Measurements from ENCODE around the gene TMEM81.

The TMEM81 gene

GRCh38 chr1:205071801-205072200 lies 12.5 kb downstream of the TMEM81 start:
- H2AK5ac ChIP-seq (ENCODE audit: low read length), result no peak overlapping the region
- H3K27me3 ChIP-seq (ENCODE audit: insufficient read depth, low read length), result no peaks in the 10 kb centered on the region
- H3K4me3 ChIP-seq (ENCODE audit: low read depth, low read length), result no peak overlapping the region
- no peak overlapping the region for H4K91ac ChIP-seq (ENCODE audit: low read depth, low read length)
- no peak overlapping the region for H4K8ac ChIP-seq (ENCODE audit: low read depth, low read length)
- no peak overlapping the region for H2AFZ ChIP-seq (ENCODE audit: insufficient read depth, low read length, poor library complexity)
- no peak overlapping the region for H2BK5ac ChIP-seq (ENCODE audit: low read depth, low read length, poor library complexity)
- H3K27ac ChIP-seq (ENCODE audit: low read depth, low read length), result no peak overlapping the region
- DNase-seq, result no peak
- no peaks in the 10 kb centered on the region for H3K36me3 ChIP-seq (ENCODE audit: control insufficient read depth in 1 of 2, insufficient read depth in 2 of 2, low read length in 2 of 2)
- no peak overlapping the region for H3K14ac ChIP-seq (ENCODE audit: low read length)
- H3K9ac ChIP-seq (ENCODE audit: low read length), result no peak overlapping the region
- no peak overlapping the region for H3K23ac ChIP-seq (ENCODE audit: low read length)
- no peak overlapping the region for H3K4me2 ChIP-seq (ENCODE audit: low read length)
- no CpG with 5 or more reads among the region's 12 CpGs for WGBS (ENCODE audit: extremely low coverage, insufficient coverage, insufficient read length)
- no peaks in the 10 kb centered on the region for H3K79me1 ChIP-seq (ENCODE audit: low read length)
- no peak overlapping the region for H3K18ac ChIP-seq (ENCODE audit: low read length)
- no peaks in the 10 kb centered on the region for H3K4me1 ChIP-seq (ENCODE audit: control insufficient read depth in 1 of 2, insufficient read depth in 2 of 2, low read length in 2 of 2)
- no peak overlapping the region for H3K4ac ChIP-seq (ENCODE audit: low read depth, low read length)
- H4K12ac ChIP-seq (ENCODE audit: low read depth, low read length), result no peak overlapping the region
- H2BK120ac ChIP-seq (ENCODE audit: insufficient read depth, low read length, poor library complexity), result no peak overlapping the region
- no peaks in the 10 kb centered on the region for H3K79me2 ChIP-seq (ENCODE audit: control insufficient read depth, insufficient read depth, low read length, poor library complexity)
- peaks cover 3% of the 10 kb centered on the region for H3K9me3 ChIP-seq (ENCODE audit: insufficient read depth, low read depth, low read length)
- H2BK12ac ChIP-seq (ENCODE audit: low read length), result no peak overlapping the region

- H2BK120ac ChIP-seq (ENCODE audit: insufficient read depth, low read length, poor library complexity), result no peak overlapping the region
- no peak overlapping the region for H3K27ac ChIP-seq (ENCODE audit: low read depth, low read length)
- no peak overlapping the region for H4K12ac ChIP-seq (ENCODE audit: low read depth, low read length)
- no peak overlapping the region for H2AK5ac ChIP-seq (ENCODE audit: low read length)
- no peak overlapping the region for H3K18ac ChIP-seq (ENCODE audit: low read length)
- no peak overlapping the region for H3K23ac ChIP-seq (ENCODE audit: low read length)
- H3K9ac ChIP-seq (ENCODE audit: low read length), result no peak overlapping the region
- H3K79me2 ChIP-seq (ENCODE audit: control insufficient read depth, insufficient read depth, low read length, poor library complexity), result no peaks in the 10 kb centered on the region
- H2BK5ac ChIP-seq (ENCODE audit: low read depth, low read length, poor library complexity), result no peak overlapping the region
- no CpG with 5 or more reads among the region's 2 CpGs for WGBS (ENCODE audit: extremely low coverage, insufficient coverage, insufficient read length)
- H2BK12ac ChIP-seq (ENCODE audit: low read length), result no peak overlapping the region
- no peaks in the 10 kb centered on the region for H3K27me3 ChIP-seq (ENCODE audit: insufficient read depth, low read length)
- no peak overlapping the region for H3K14ac ChIP-seq (ENCODE audit: low read length)
- DNase-seq, result no peak
- no peak overlapping the region for H4K8ac ChIP-seq (ENCODE audit: low read depth, low read length)
- H3K79me1 ChIP-seq (ENCODE audit: low read length), result no peaks in the 10 kb centered on the region
- H4K91ac ChIP-seq (ENCODE audit: low read depth, low read length), result no peak overlapping the region
- no peak overlapping the region for H2AFZ ChIP-seq (ENCODE audit: insufficient read depth, low read length, poor library complexity)
- no peak overlapping the region for H3K4me3 ChIP-seq (ENCODE audit: low read depth, low read length)
- H3K36me3 ChIP-seq (ENCODE audit: control insufficient read depth in 1 of 2, insufficient read depth in 2 of 2, low read length in 2 of 2), result no peaks in the 10 kb centered on the region
- H3K4me1 ChIP-seq (ENCODE audit: control insufficient read depth in 1 of 2, insufficient read depth in 2 of 2, low read length in 2 of 2), result no peaks in the 10 kb centered on the region
- no peak overlapping the region for H3K4ac ChIP-seq (ENCODE audit: low read depth, low read length)
- H3K9me3 ChIP-seq (ENCODE audit: insufficient read depth, low read depth, low read length), result peaks cover 3% of the 10 kb centered on the region
- H3K4me2 ChIP-seq (ENCODE audit: low read length), result no peak overlapping the region
Measured at GRCh38 chr1:205071028-205071409, 13.2 kb downstream of the TMEM81 start.

- Histone ChIP-seq H3K27me3 (ENCODE audit: insufficient read depth, low read length) (no peaks in the 10 kb centered on the region), H2AK5ac (ENCODE audit: low read length) (no peak overlapping the region), H3K9ac (ENCODE audit: low read length) (no peak overlapping the region), H4K8ac (ENCODE audit: low read depth, low read length) (no peak overlapping the region), H3K36me3 (ENCODE audit: control insufficient read depth in 1 of 2, insufficient read depth in 2 of 2, low read length in 2 of 2) (no peaks in the 10 kb centered on the region), H4K12ac (ENCODE audit: low read depth, low read length) (no peak overlapping the region), H3K4ac (ENCODE audit: low read depth, low read length) (no peak overlapping the region), H2BK12ac (ENCODE audit: low read length) (no peak overlapping the region), H3K9me3 (ENCODE audit: insufficient read depth, low read depth, low read length) (peaks cover 3% of the 10 kb centered on the region), H2BK120ac (ENCODE audit: insufficient read depth, low read length, poor library complexity) (no peak overlapping the region), H2AFZ (ENCODE audit: insufficient read depth, low read length, poor library complexity) (no peak overlapping the region), H3K18ac (ENCODE audit: low read length) (no peak overlapping the region), H2BK5ac (ENCODE audit: low read depth, low read length, poor library complexity) (no peak overlapping the region), H3K4me3 (ENCODE audit: low read depth, low read length) (no peak overlapping the region), H3K4me1 (ENCODE audit: control insufficient read depth in 1 of 2, insufficient read depth in 2 of 2, low read length in 2 of 2) (no peaks in the 10 kb centered on the region), H4K91ac (ENCODE audit: low read depth, low read length) (no peak overlapping the region), H3K27ac (ENCODE audit: low read depth, low read length) (no peak overlapping the region), H3K4me2 (ENCODE audit: low read length) (no peak overlapping the region), H3K79me2 (ENCODE audit: control insufficient read depth, insufficient read depth, low read length, poor library complexity) (no peaks in the 10 kb centered on the region), H3K14ac (ENCODE audit: low read length) (no peak overlapping the region), H3K79me1 (ENCODE audit: low read length) (no peaks in the 10 kb centered on the region), H3K23ac (ENCODE audit: low read length) (no peak overlapping the region)
- DNase-seq, result no peak
- no CpG with 5 or more reads among the region's 42 CpGs for WGBS (ENCODE audit: extremely low coverage, insufficient coverage, insufficient read length)
Measured at GRCh38 chr1:205069371-205070125, 14.7 kb downstream of the TMEM81 start.

- peaks cover 2% of the 10 kb centered on the region for H3K9me3 ChIP-seq (ENCODE audit: insufficient read depth, low read depth, low read length)
- no peak overlapping the region for H3K18ac ChIP-seq (ENCODE audit: low read length)
- no peaks in the 10 kb centered on the region for H3K36me3 ChIP-seq (ENCODE audit: control insufficient read depth in 1 of 2, insufficient read depth in 2 of 2, low read length in 2 of 2)
- no peak overlapping the region for H4K91ac ChIP-seq (ENCODE audit: low read depth, low read length)
- no peak overlapping the region for H3K4ac ChIP-seq (ENCODE audit: low read depth, low read length)
- no peaks in the 10 kb centered on the region for H3K4me1 ChIP-seq (ENCODE audit: control insufficient read depth in 1 of 2, insufficient read depth in 2 of 2, low read length in 2 of 2)
- no peak overlapping the region for H3K9ac ChIP-seq (ENCODE audit: low read length)
- no peak overlapping the region for H4K12ac ChIP-seq (ENCODE audit: low read depth, low read length)
- no peak overlapping the region for H3K14ac ChIP-seq (ENCODE audit: low read length)
- no peaks in the 10 kb centered on the region for H3K79me2 ChIP-seq (ENCODE audit: control insufficient read depth, insufficient read depth, low read length, poor library complexity)
- no peak overlapping the region for H2BK12ac ChIP-seq (ENCODE audit: low read length)
- H3K79me1 ChIP-seq (ENCODE audit: low read length), result no peaks in the 10 kb centered on the region
- no peak overlapping the region for H3K27ac ChIP-seq (ENCODE audit: low read depth, low read length)
- H2BK5ac ChIP-seq (ENCODE audit: low read depth, low read length, poor library complexity), result no peak overlapping the region
- H2BK120ac ChIP-seq (ENCODE audit: insufficient read depth, low read length, poor library complexity), result no peak overlapping the region
- H3K27me3 ChIP-seq (ENCODE audit: insufficient read depth, low read length), result no peaks in the 10 kb centered on the region
- no peak overlapping the region for H2AK5ac ChIP-seq (ENCODE audit: low read length)
- H3K4me3 ChIP-seq (ENCODE audit: low read depth, low read length), result no peak overlapping the region
- no peak overlapping the region for H4K8ac ChIP-seq (ENCODE audit: low read depth, low read length)
- DNase-seq, result no peak
- no CpG with 5 or more reads among the region's 2 CpGs for WGBS (ENCODE audit: extremely low coverage, insufficient coverage, insufficient read length)
- H3K23ac ChIP-seq (ENCODE audit: low read length), result no peak overlapping the region
- H2AFZ ChIP-seq (ENCODE audit: insufficient read depth, low read length, poor library complexity), result no peak overlapping the region
- no peak overlapping the region for H3K4me2 ChIP-seq (ENCODE audit: low read length)
Measured at GRCh38 chr1:205068457-205069040, 15.7 kb downstream of the TMEM81 start.

Data from trophoblast cell (in vitro differentiated cells and primary cell).